ENCODE data around the gene NTRK3.

The NTRK3 gene

GRCh38 chr15:87929841-87930240 lies 326.7 kb downstream of the NTRK3 start:
- DNase-seq = no peak

GRCh38 chr15:87924433-87924832 lies 332.1 kb downstream of the NTRK3 start:
- no peak for DNase-seq

- DNase-seq = no peak
Observed at GRCh38 chr15:87919064-87919463, 337.5 kb downstream of the NTRK3 start.

GRCh38 chr15:87917480-87917879 lies 339.1 kb downstream of the NTRK3 start:
- DNase-seq = no peak

- no peak for DNase-seq
Observed at GRCh38 chr15:87916208-87916607, 340.3 kb downstream of the NTRK3 start.

- no peak for DNase-seq
Observed at GRCh38 chr15:87910301-87910700, 346.2 kb downstream of the NTRK3 start.

- DNase-seq = no peak
Observed at GRCh38 chr15:87907676-87908446, 348.7 kb downstream of the NTRK3 start.

GRCh38 chr15:87906444-87906843 lies 350.1 kb downstream of the NTRK3 start:
- no peak for DNase-seq

GRCh38 chr15:87902772-87903426 lies 353.6 kb downstream of the NTRK3 start:
- DNase-seq = no peak

- no peak for DNase-seq
Observed at GRCh38 chr15:87901926-87902690, 354.4 kb downstream of the NTRK3 start.

- no peak for DNase-seq
Observed at GRCh38 chr15:87901008-87901407, 355.5 kb downstream of the NTRK3 start.

- no peak for DNase-seq
Observed at GRCh38 chr15:87896936-87897335, 359.6 kb downstream of the NTRK3 start.

GRCh38 chr15:87887177-87887576 lies 369.4 kb downstream of the NTRK3 start:
- DNase-seq = no peak

GRCh38 chr15:87881026-87881425 lies 375.5 kb downstream of the NTRK3 start:
- DNase-seq = no peak

GRCh38 chr15:87877822-87878542 lies 378.6 kb downstream of the NTRK3 start:
- DNase-seq = no peak

- DNase-seq = no peak
Observed at GRCh38 chr15:87877114-87877810, 379.3 kb downstream of the NTRK3 start.

- DNase-seq = no peak
Observed at GRCh38 chr15:87874896-87875711, 381.4 kb downstream of the NTRK3 start.

GRCh38 chr15:87873516-87873915 lies 383.0 kb downstream of the NTRK3 start:
- no peak for DNase-seq

- DNase-seq = no peak
Observed at GRCh38 chr15:87871731-87872320, 384.7 kb downstream of the NTRK3 start.

GRCh38 chr15:87871258-87871681 lies 385.3 kb downstream of the NTRK3 start:
- DNase-seq = no peak

- no peak for DNase-seq
Observed at GRCh38 chr15:87866961-87867360, 389.6 kb downstream of the NTRK3 start.
